GM12878 (cell line): ENCODE results near the gene SLC24A3.

Experiments used
- CEBPB ChIP-seq, 2 experiments: fragments of 150-350 bp in 1 of 2; IDR thresholded peaks; 2 replicates each; pipeline ENCODE4 v1.6.1; 2012 to 2014; ENCODE audit warnings: low read depth in 2 of 2, low read length in 2 of 2, borderline replicate concordance in 1 of 2, inconsistent platforms in 1 of 2
- JUNB ChIP-seq: IDR thresholded peaks from 2 replicates; pipeline ENCODE4 v1.6.1; 2016; ENCODE audit warnings: antibody characterized with exemption, mild to moderate bottlenecking
- MYC ChIP-seq: IDR thresholded peaks from 2 replicates; pipeline ENCODE4 v1.6.1; 2011; ENCODE audit warnings: mild to moderate bottlenecking, low read length, moderate library complexity, inconsistent platforms; ENCODE audit not compliant: insufficient read depth, insufficient replicate concordance, insufficient read length, severe bottlenecking

GRCh38 chr20:19765913-19766312 lies 553.5 kb downstream of the SLC24A3 start:
- TF ChIP-seq JUNB (no peak), CEBPB (IDR thresholded peaks at IDR 0.05; ENCODE audit: borderline replicate concordance in 1 of 2, low read depth in 2 of 2, low read length in 2 of 2) (no peak), MYC (no peak)
